Fibroblast of lung (primary cell): Measurements from ENCODE around the gene ZMAT5. TPM values are rescaled to one million over a fixed set of nuclear protein-coding genes. Genes with fewer than 3 reads are reported as not detected.
A peak's percentile ranks its signal among the peaks of the same experiment; 100 is the strongest.

Source experiments
- DNase-seq, 2 donors: peaks; one replicate each; pipeline versions ENCODE4 v3.0.0 to v3.0.0-alpha.2; 2010; ENCODE audit warnings: low read depth in 2 of 2
- H2AFZ ChIP-seq: 2 replicates; pipeline ENCODE4 v1.5.1; 2012; ENCODE audit warnings: low read length, control low read depth, inconsistent platforms
- H3K27ac ChIP-seq: 2 replicates; pipeline ENCODE4 v1.5.1; 2011; ENCODE audit warnings: low read length, control low read depth; ENCODE audit not compliant: insufficient read depth
- H3K27me3 ChIP-seq: 2 replicates; pipeline ENCODE4 v1.5.1; 2011; ENCODE audit warnings: mild to moderate bottlenecking, low read length; ENCODE audit not compliant: control insufficient read depth, insufficient read depth
- H3K36me3 ChIP-seq: 2 replicates; pipeline ENCODE4 v1.5.1; 2011; ENCODE audit warnings: low read length; ENCODE audit not compliant: control insufficient read depth, insufficient read depth
- H3K4me1 ChIP-seq: 2 replicates; pipeline ENCODE4 v1.5.1; 2011; ENCODE audit warnings: low read length; ENCODE audit not compliant: control insufficient read depth, insufficient read depth; ENCODE audit errors: extremely low read depth
- H3K4me2 ChIP-seq: 2 replicates; pipeline ENCODE4 v1.5.1; 2011; ENCODE audit warnings: low read length, control low read depth; ENCODE audit not compliant: insufficient read depth; ENCODE audit errors: extremely low read depth
- H3K4me3 ChIP-seq, 4 experiments: fragments of 200-600 bp in 1 of 4; sonication (generic) in 1 of 4; replicated peaks in 1 of 4; 2 replicates each; pipeline ENCODE4 v1.5.1; 2011 to 2016; ENCODE audit warnings: low read length in 4 of 4, low read depth in 3 of 4, mild to moderate bottlenecking in 3 of 4, control low read depth in 2 of 4, inconsistent platforms in 1 of 4, mixed read lengths in 1 of 4; ENCODE audit not compliant: insufficient read depth in 1 of 4; ENCODE audit errors: control extremely low read depth in 1 of 4
- H3K79me2 ChIP-seq: 2 replicates; pipeline ENCODE4 v1.5.1; 2012; ENCODE audit warnings: mild to moderate bottlenecking, low read length, inconsistent platforms; ENCODE audit not compliant: control insufficient read depth, insufficient read depth
- H3K9ac ChIP-seq: 2 replicates; pipeline ENCODE4 v1.5.1; 2011; ENCODE audit warnings: mild to moderate bottlenecking, low read length, control low read depth; ENCODE audit not compliant: insufficient read depth
- H3K9me3 ChIP-seq: 2 replicates; pipeline ENCODE4 v1.5.1; 2012; ENCODE audit warnings: low read depth, low read length; ENCODE audit not compliant: control insufficient read depth, insufficient read depth
- H4K20me1 ChIP-seq: 2 replicates; pipeline ENCODE4 v1.5.1; 2011; ENCODE audit warnings: low read length; ENCODE audit not compliant: control insufficient read depth, insufficient read depth; ENCODE audit errors: extremely low read depth
- CTCF ChIP-seq, 2 donors: IDR thresholded peaks in 1 of 2; conservative IDR thresholded peaks in 1 of 2; 1 replicate in 1 of 2; 2 replicates in 1 of 2; pipeline ENCODE4 v1.5.1; 2011 to 2012; ENCODE audit warnings: low read length in 2 of 2, control low read depth in 1 of 2, inconsistent platforms in 1 of 2, low read depth in 1 of 2, mild to moderate bottlenecking in 1 of 2
- EZH2 ChIP-seq: IDR thresholded peaks from 2 replicates; pipeline ENCODE4 v1.5.1; 2012; ENCODE audit warnings: low read length, control low read depth, mild to moderate bottlenecking; ENCODE audit errors: missing control alignments
- polyA plus RNA-seq, 2 donors: library from polyadenylated mRNA; depleted of rRNA in 1 of 2; stranded (reverse) in 1 of 2; unstranded in 1 of 2; fragments of >200 nt; gene quantifications; 2 replicates each; pipeline ENCODE4 v1.2.1, GENCODE V29; 2011 to 2012; ENCODE audit warnings: missing spikeins in 1 of 2
- total RNA-seq: library from RNA; depleted of rRNA; stranded (reverse); fragments of >200 nt; gene quantifications from 2 replicates; pipeline ENCODE4 v1.2.1, GENCODE V29; 2014

Gene ZMAT5
- total and polyA plus RNA-seq, 2 donors (not counting 1 experiment from before 2014, with no cell fraction given): 13.4 to 21.6 TPM

- Histone ChIP-seq H3K79me2 (no peaks in the 10 kb centered on the region), H2AFZ (no peak overlapping the region), H3K4me1 (no peaks in the 10 kb centered on the region), H3K4me3 (no peak overlapping the region), H3K9me3 (no peaks in the 10 kb centered on the region), H3K27ac (no peak overlapping the region), H3K36me3 (no peaks in the 10 kb centered on the region), H4K20me1 (no peaks in the 10 kb centered on the region), H3K9ac (no peak overlapping the region), H3K27me3 (peaks cover 18% of the 10 kb centered on the region), H3K4me2 (no peak overlapping the region)
- no peak for DNase-seq
- peak; percentile 81 for TF ChIP-seq EZH2
- TF ChIP-seq CTCF (conservative IDR thresholded peaks at IDR 0.05 in 1 of 2, IDR thresholded peaks at IDR 0.05 in 1 of 2; ENCODE audit: low read depth in 1 of 2, low read length in 2 of 2): no peak
These were observed 45.9 kb downstream of the ZMAT5 start for GRCh38 chr22:29720811-29721323.

GRCh38 chr22:29719899-29720645, 46.7 kb downstream of the ZMAT5 start, which contains the start of gene CABP7:
CABP7 (plus strand) TSS chr22:29720003; CDS start chr22:29720425, 422 bp downstream.
- Histone ChIP-seq H3K9ac (no peak within 1 kb of the TSS), H3K4me2 (no peak within 1 kb of the TSS), H3K9me3 (no peaks in the 10 kb centered on the region), H4K20me1 (no peaks in the 10 kb centered on the region), H3K36me3 (no peaks in the 10 kb centered on the region), H2AFZ (no peak within 1 kb of the TSS), H3K4me1 (no peaks in the 10 kb centered on the region), H3K4me3 (no peak within 1 kb of the TSS), H3K79me2 (no peaks in the 10 kb centered on the region), H3K27ac (no peak within 1 kb of the TSS), H3K27me3 (peaks cover 22% of the 10 kb centered on the region)
- no peak for DNase-seq
- TF ChIP-seq CTCF (conservative IDR thresholded peaks at IDR 0.05 in 1 of 2, IDR thresholded peaks at IDR 0.05 in 1 of 2; ENCODE audit: low read depth in 1 of 2, low read length in 2 of 2): no peak
- peak; percentile 95 for TF ChIP-seq EZH2

- no peak overlapping the region for H3K9ac ChIP-seq
- H3K4me2 ChIP-seq: no peak overlapping the region
- H3K79me2 ChIP-seq: no peaks in the 10 kb centered on the region
- no peaks in the 10 kb centered on the region for H3K9me3 ChIP-seq
- H4K20me1 ChIP-seq: no peaks in the 10 kb centered on the region
- H2AFZ ChIP-seq: no peak overlapping the region
- H3K4me1 ChIP-seq: no peaks in the 10 kb centered on the region
- no peak overlapping the region for H3K27ac ChIP-seq
- H3K27me3 ChIP-seq: peaks cover 22% of the 10 kb centered on the region
- DNase-seq: no peak
- H3K36me3 ChIP-seq: no peaks in the 10 kb centered on the region
- no peak for TF ChIP-seq CTCF (conservative IDR thresholded peaks at IDR 0.05 in 1 of 2, IDR thresholded peaks at IDR 0.05 in 1 of 2; ENCODE audit: low read depth in 1 of 2, low read length in 2 of 2)
- TF ChIP-seq EZH2: peak; percentile 95
- H3K4me3 ChIP-seq: no peak overlapping the region
These were observed 47.6 kb downstream of the ZMAT5 start for GRCh38 chr22:29718949-29719898.
